DND-41 (cell line): ENCODE data around the gene SLC22A16.

ENCODE experiments used
- EZH2 ChIP-seq: IDR thresholded peaks from 3 replicates; pipeline ENCODE4 v1.6.1; 2012; ENCODE audit warnings: borderline replicate concordance, low read depth, mild to moderate bottlenecking, moderate library complexity, low read length, inconsistent platforms; ENCODE audit not compliant: severe bottlenecking
- TF ChIP-seq, protein P1 (sequence below): IDR thresholded peaks from 2 replicates; pipeline ENCODE4 v1.5.1; 2012; ENCODE audit warnings: borderline replicate concordance, low read length, moderate library complexity, mild to moderate bottlenecking; ENCODE audit not compliant: poor library complexity, severe bottlenecking; ENCODE audit errors: extremely low read depth

DNA sequence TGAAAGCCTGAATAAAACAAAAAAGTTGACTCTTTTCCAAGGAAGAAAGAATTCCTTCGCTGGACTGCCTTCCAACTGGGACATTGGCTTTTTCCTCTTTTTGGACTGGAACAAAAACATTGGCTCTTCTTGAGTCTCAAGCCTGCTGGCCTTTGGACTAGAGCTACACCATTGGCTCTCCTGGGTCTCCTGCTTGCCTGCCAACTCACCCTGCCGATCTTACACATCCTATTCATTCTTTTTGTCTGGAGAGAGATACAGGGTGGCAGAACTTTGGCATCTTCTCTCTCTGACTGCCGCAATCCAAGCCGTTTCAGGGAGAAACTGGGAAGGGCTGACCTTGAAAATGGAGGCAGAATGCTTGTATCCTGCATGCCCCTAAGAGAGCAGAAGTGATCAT is 81.2 kb downstream of the SLC22A16 start:
- TF ChIP-seq, protein P1, sequence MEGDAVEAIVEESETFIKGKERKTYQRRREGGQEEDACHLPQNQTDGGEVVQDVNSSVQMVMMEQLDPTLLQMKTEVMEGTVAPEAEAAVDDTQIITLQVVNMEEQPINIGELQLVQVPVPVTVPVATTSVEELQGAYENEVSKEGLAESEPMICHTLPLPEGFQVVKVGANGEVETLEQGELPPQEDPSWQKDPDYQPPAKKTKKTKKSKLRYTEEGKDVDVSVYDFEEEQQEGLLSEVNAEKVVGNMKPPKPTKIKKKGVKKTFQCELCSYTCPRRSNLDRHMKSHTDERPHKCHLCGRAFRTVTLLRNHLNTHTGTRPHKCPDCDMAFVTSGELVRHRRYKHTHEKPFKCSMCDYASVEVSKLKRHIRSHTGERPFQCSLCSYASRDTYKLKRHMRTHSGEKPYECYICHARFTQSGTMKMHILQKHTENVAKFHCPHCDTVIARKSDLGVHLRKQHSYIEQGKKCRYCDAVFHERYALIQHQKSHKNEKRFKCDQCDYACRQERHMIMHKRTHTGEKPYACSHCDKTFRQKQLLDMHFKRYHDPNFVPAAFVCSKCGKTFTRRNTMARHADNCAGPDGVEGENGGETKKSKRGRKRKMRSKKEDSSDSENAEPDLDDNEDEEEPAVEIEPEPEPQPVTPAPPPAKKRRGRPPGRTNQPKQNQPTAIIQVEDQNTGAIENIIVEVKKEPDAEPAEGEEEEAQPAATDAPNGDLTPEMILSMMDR = no peak
- TF ChIP-seq EZH2 = no peak
